ENCODE measurements around the gene GPC3.

The GPC3 gene

GRCh38 chrX:133924548-133924947, 60.8 kb downstream of the GPC3 start:
- Histone ChIP-seq H3K9me3 (ENCODE audit: low read length) (no peaks in the 10 kb centered on the region), H3K36me3 (ENCODE audit: insufficient read depth, low read length) (no peaks in the 10 kb centered on the region), H3F3A (ENCODE audit: insufficient read depth, low read length) (no peaks in the 10 kb centered on the region), H3K4me2 (ENCODE audit: low read length) (no peak overlapping the region), H3K27me3 (ENCODE audit: insufficient read depth, low read length) (no peaks in the 10 kb centered on the region), H3K27ac (ENCODE audit: low read depth, low read length, poor library complexity, severe bottlenecking) (no peak overlapping the region), H3K79me2 (ENCODE audit: insufficient read depth, low read length) (no peaks in the 10 kb centered on the region), H2AFZ (ENCODE audit: low read length) (no peak overlapping the region), H4K20me1 (ENCODE audit: insufficient read depth, low read length) (no peaks in the 10 kb centered on the region), H3K4me3 (ENCODE audit: low read depth, low read length, poor library complexity, severe bottlenecking) (no peak overlapping the region), H3K9me2 (ENCODE audit: low read depth, low read length) (no peaks in the 10 kb centered on the region), H3K4me1 (ENCODE audit: insufficient read depth, low read length, severe bottlenecking) (no peaks in the 10 kb centered on the region), H3K9ac (ENCODE audit: low read length) (no peak overlapping the region)
- no peak for TF ChIP-seq EZH2 (IDR thresholded peaks at IDR 0.05; ENCODE audit: borderline replicate concordance, low read length)
- no peak for TF ChIP-seq CTCF (IDR thresholded peaks at IDR 0.05; ENCODE audit: low read length)

- no peaks in the 10 kb centered on the region for H3K79me2 ChIP-seq (ENCODE audit: insufficient read depth, low read length)
- no peak overlapping the region for H3K4me3 ChIP-seq (ENCODE audit: low read depth, low read length, poor library complexity, severe bottlenecking)
- H4K20me1 ChIP-seq (ENCODE audit: insufficient read depth, low read length) = no peaks in the 10 kb centered on the region
- no peak overlapping the region for H3K4me2 ChIP-seq (ENCODE audit: low read length)
- no peaks in the 10 kb centered on the region for H3K9me2 ChIP-seq (ENCODE audit: low read depth, low read length)
- H3K9ac ChIP-seq (ENCODE audit: low read length) = no peak overlapping the region
- no peaks in the 10 kb centered on the region for H3K36me3 ChIP-seq (ENCODE audit: insufficient read depth, low read length)
- H2AFZ ChIP-seq (ENCODE audit: low read length) = no peak overlapping the region
- TF ChIP-seq EZH2 (IDR thresholded peaks at IDR 0.05; ENCODE audit: borderline replicate concordance, low read length) = no peak
- TF ChIP-seq CTCF (IDR thresholded peaks at IDR 0.05; ENCODE audit: low read length) = no peak
- H3K4me1 ChIP-seq (ENCODE audit: insufficient read depth, low read length, severe bottlenecking) = no peaks in the 10 kb centered on the region
- H3K9me3 ChIP-seq (ENCODE audit: low read length) = no peaks in the 10 kb centered on the region
- H3F3A ChIP-seq (ENCODE audit: insufficient read depth, low read length) = no peaks in the 10 kb centered on the region
- no peak overlapping the region for H3K27ac ChIP-seq (ENCODE audit: low read depth, low read length, poor library complexity, severe bottlenecking)
- no peaks in the 10 kb centered on the region for H3K27me3 ChIP-seq (ENCODE audit: insufficient read depth, low read length)
These were observed 61.8 kb downstream of the GPC3 start for GRCh38 chrX:133923548-133923947.

GRCh38 chrX:133923113-133923512, 62.3 kb downstream of the GPC3 start:
- H3K4me3 ChIP-seq (ENCODE audit: low read depth, low read length, poor library complexity, severe bottlenecking) = no peak overlapping the region
- H3K79me2 ChIP-seq (ENCODE audit: insufficient read depth, low read length) = no peaks in the 10 kb centered on the region
- H3K4me1 ChIP-seq (ENCODE audit: insufficient read depth, low read length, severe bottlenecking) = no peaks in the 10 kb centered on the region
- no peaks in the 10 kb centered on the region for H3K9me3 ChIP-seq (ENCODE audit: low read length)
- no peaks in the 10 kb centered on the region for H3K36me3 ChIP-seq (ENCODE audit: insufficient read depth, low read length)
- no peak overlapping the region for H3K4me2 ChIP-seq (ENCODE audit: low read length)
- no peaks in the 10 kb centered on the region for H4K20me1 ChIP-seq (ENCODE audit: insufficient read depth, low read length)
- H3K9me2 ChIP-seq (ENCODE audit: low read depth, low read length) = no peaks in the 10 kb centered on the region
- H3K27me3 ChIP-seq (ENCODE audit: insufficient read depth, low read length) = no peaks in the 10 kb centered on the region
- H2AFZ ChIP-seq (ENCODE audit: low read length) = no peak overlapping the region
- H3F3A ChIP-seq (ENCODE audit: insufficient read depth, low read length) = no peaks in the 10 kb centered on the region
- H3K9ac ChIP-seq (ENCODE audit: low read length) = no peak overlapping the region
- no peak overlapping the region for H3K27ac ChIP-seq (ENCODE audit: low read depth, low read length, poor library complexity, severe bottlenecking)
- no peak for TF ChIP-seq EZH2 (IDR thresholded peaks at IDR 0.05; ENCODE audit: borderline replicate concordance, low read length)
- TF ChIP-seq CTCF (IDR thresholded peaks at IDR 0.05; ENCODE audit: low read length) = no peak
